ENCODE results near the gene RXRB. TPM values are rescaled to one million over a fixed set of nuclear protein-coding genes. Genes with fewer than 3 reads are reported as not detected.
A peak's percentile ranks its signal among the peaks of the same experiment; 100 is the strongest.

The RXRB gene
- total and polyA plus RNA-seq, 10 of the 15 experiments (the other 5 are each of a cell fraction or from before 2014, with no cell fraction given) = 0.71 to 35.0 (median 20.4) TPM

DNA sequence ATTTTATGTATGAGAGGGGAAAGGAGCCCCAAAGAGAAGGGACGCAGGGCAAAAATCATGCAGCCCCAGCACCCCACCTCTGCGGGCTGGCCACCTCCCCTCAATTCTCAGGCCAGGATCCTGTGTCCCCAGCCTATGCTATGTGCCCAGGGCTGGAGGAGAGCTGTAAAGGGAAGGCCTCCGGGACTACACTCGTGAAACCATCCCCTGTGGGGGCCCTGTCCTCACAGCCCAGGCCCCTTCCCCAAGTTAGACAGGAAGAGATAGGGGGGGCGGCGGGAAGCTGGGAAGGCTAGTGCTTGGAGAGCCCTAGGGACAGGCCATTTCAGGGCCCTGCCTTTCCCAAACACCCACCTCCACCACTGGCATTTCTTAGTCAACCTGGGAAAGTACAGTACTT lies 6.8 kb downstream of the RXRB start (continued):
- TF ChIP-seq RELA (IDR thresholded peaks at IDR 0.05; ENCODE audit: borderline replicate concordance, partially characterized antibody) = no peak
- TF ChIP-seq, protein P1, sequence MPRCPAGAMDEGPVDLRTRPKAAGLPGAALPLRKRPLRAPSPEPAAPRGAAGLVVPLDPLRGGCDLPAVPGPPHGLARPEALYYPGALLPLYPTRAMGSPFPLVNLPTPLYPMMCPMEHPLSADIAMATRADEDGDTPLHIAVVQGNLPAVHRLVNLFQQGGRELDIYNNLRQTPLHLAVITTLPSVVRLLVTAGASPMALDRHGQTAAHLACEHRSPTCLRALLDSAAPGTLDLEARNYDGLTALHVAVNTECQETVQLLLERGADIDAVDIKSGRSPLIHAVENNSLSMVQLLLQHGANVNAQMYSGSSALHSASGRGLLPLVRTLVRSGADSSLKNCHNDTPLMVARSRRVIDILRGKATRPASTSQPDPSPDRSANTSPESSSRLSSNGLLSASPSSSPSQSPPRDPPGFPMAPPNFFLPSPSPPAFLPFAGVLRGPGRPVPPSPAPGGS (IDR thresholded peaks at IDR 0.05; ENCODE audit: borderline replicate concordance, insufficient read depth, low read depth, low read length, poor library complexity, severe bottlenecking) = no peak

DNA sequence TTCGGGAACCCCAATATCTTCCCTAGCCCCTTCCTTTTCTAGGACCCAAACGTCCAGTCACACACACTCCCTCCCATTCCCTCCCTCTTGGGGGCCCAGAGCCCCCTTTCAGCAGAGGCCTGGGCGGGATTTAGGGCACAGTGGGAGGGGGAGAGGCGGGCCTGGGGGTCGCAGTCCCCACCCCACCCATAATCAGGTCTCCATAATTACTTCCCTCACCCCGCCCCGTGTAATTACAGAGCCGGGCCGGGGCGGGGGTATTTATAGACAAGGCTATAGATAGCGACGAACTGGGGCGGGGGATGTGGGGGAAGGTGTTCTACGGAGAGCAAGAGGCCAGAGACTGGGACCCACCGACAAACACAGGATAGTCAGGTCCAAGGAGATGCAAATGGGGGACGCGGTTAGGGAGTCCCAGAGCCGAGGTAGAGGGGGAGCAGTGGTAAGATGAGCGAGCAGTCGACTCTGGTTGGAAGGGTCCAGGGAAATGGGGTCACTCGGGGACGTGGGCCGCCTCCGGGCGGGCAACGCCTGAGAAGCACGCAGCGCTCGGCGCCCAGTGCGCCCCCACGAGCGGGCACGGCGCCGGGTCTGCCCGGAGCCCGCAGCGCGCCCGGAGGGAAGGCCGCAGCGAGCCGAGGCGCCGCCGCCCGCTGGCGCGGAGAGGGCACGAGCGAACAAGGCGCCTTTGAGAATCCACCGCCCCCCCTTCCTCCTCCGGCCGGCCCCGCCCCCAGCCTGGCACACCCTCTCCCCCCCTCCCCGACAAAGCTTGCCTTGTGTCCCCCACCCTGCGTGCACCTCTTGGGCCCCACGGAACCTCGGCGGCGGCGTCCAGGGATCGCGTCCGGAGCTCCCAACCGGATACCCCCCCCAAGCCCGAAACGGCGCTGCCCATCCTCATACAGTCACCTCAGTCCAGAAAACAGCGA lies 7.5 kb downstream of the RXRB start:
- FAIRE-seq (no peak), DNase-seq (ENCODE audit: low read depth, low spot score) (no peak), ATAC-seq (no peak)
- H3K4me3 ChIP-seq = no peak overlapping the region
- peak; percentile 87 for TF ChIP-seq SUZ12 (IDR thresholded peaks at IDR 0.05; ENCODE audit: unreplicated experiment)
- TF ChIP-seq, protein P2, sequence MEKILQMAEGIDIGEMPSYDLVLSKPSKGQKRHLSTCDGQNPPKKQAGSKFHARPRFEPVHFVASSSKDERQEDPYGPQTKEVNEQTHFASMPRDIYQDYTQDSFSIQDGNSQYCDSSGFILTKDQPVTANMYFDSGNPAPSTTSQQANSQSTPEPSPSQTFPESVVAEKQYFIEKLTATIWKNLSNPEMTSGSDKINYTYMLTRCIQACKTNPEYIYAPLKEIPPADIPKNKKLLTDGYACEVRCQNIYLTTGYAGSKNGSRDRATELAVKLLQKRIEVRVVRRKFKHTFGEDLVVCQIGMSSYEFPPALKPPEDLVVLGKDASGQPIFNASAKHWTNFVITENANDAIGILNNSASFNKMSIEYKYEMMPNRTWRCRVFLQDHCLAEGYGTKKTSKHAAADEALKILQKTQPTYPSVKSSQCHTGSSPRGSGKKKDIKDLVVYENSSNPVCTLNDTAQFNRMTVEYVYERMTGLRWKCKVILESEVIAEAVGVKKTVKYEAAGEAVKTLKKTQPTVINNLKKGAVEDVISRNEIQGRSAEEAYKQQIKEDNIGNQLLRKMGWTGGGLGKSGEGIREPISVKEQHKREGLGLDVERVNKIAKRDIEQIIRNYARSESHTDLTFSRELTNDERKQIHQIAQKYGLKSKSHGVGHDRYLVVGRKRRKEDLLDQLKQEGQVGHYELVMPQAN (conservative IDR thresholded peaks at IDR 0.05) = no peak
- TF ChIP-seq, protein P1 (IDR thresholded peaks at IDR 0.05; ENCODE audit: borderline replicate concordance, insufficient read depth, low read depth, low read length, poor library complexity, severe bottlenecking) = peak; percentile 39
- no TSS peak for BruUV-seq (replicated peaks)
- POLR2A ChIA-PET = no interaction called here
- no peak overlapping the region for H3K9ac ChIP-seq (ENCODE audit: control insufficient read depth, insufficient read depth, low read length)
- H3K27ac ChIP-seq (ENCODE audit: control insufficient read depth, insufficient read depth) = no peak overlapping the region
- 0 out of 2 replicates have a peak overlapping the region, but pooled peaks have one; percentile 33 for H3K4me2 ChIP-seq (ENCODE audit: control insufficient read depth, insufficient read depth)
- no peak overlapping the region for H2AFZ ChIP-seq (ENCODE audit: control insufficient read depth, low read depth, low read length)
- H3K4me1 ChIP-seq (ENCODE audit: control insufficient read depth, insufficient read depth, low read length) = 0 out of 2 replicates have a peak, but pooled peaks cover 8% of the 10 kb centered on the region
- H3K79me2 ChIP-seq (ENCODE audit: control insufficient read depth, insufficient read depth, low read length) = no peaks in the 10 kb centered on the region; the same call in none of the 2 replicates
- H4K20me1 ChIP-seq (ENCODE audit: control insufficient read depth, insufficient read depth) = no peaks in the 10 kb centered on the region
- in situ Hi-C loops (cut with MboI) = no loop called here
- RAD21 ChIA-PET (ENCODE audit: unreplicated experiment) = no interaction called here
- H3K27me3 ChIP-seq (replicated peaks in 1 of 2; ENCODE audit: control insufficient read depth in 2 of 2, insufficient read depth in 2 of 2, low read length in 1 of 2) = peaks cover 2 to 5% of the 10 kb centered on the region in 2 experiments
- H3K36me3 ChIP-seq (ENCODE audit: control insufficient read depth in 2 of 2, insufficient read depth in 2 of 2, low read length in 1 of 2) = peaks cover 11 to 27% of the 10 kb centered on the region in 2 experiments
- 12% methylated on average over 62 of the region's 72 CpGs for WGBS (ENCODE audit: insufficient coverage, insufficient replicate concordance, low lambda C conversion rate, missing lambda C conversion rate)
- intact Hi-C loops (cut with micrococcal nuclease; ENCODE audit: unreplicated experiment) = no loop called here
- SMC1A ChIA-PET (ENCODE audit: uncharacterized antibody, unreplicated experiment) = no interaction called here
- CTCF ChIA-PET = no interaction called here
- H3K9me3 ChIP-seq (replicated peaks; ENCODE audit: control insufficient read depth, insufficient read depth, low read length) = no peaks in the 10 kb centered on the region

Measured in GM12878 (cell line).